NK-92 (cell line): ENCODE data around the gene UQCRC1.

Experiments
- DNase-seq: peaks from one replicate; lab custom pipeline; 2025; ENCODE audit not compliant: unreplicated experiment; lab: John Stamatoyannopoulos, UW

UQCRC1 gene

DNA sequence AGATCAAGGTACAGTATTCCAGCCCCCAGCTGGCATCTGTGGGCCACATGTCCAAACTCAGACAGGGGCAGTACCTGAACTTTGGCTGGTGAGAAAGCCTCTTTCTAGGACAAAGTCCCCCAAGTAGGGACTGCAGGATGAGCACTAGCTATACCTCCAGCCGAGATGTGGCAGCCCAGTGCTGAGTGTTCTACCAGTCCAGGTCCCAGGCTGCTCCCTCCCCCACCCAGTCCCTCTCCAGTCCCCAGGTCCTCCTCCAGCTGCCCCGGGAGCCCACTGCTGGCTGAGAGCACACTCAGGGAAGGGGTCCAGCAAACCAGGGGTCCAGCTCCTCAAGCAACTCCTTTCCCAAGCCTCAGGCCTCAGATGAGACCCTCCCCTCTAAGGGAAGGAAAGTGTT lies 24.3 kb upstream of the UQCRC1 start:
- no peak for DNase-seq

DNA sequence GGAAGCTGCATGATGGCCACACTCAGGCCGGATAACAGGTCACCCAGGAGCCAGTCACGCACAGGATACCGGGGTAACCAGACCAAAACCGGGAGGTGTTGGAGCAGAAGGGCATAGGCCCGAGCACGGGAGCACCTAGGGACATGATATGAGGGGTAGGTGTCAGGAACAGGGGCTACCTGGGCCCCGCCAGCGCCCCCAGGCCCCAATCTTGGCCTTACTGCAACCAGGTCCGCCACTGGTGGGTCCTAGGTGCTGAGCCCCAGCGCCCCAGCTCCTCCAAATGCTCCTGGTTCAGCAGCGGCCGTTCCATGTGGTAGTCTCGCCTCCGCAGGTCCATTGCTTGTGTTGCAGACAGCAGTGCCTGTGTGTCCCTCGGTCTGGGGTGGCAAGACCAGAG lies 23.8 kb upstream of the UQCRC1 start:
- no peak for DNase-seq

DNA sequence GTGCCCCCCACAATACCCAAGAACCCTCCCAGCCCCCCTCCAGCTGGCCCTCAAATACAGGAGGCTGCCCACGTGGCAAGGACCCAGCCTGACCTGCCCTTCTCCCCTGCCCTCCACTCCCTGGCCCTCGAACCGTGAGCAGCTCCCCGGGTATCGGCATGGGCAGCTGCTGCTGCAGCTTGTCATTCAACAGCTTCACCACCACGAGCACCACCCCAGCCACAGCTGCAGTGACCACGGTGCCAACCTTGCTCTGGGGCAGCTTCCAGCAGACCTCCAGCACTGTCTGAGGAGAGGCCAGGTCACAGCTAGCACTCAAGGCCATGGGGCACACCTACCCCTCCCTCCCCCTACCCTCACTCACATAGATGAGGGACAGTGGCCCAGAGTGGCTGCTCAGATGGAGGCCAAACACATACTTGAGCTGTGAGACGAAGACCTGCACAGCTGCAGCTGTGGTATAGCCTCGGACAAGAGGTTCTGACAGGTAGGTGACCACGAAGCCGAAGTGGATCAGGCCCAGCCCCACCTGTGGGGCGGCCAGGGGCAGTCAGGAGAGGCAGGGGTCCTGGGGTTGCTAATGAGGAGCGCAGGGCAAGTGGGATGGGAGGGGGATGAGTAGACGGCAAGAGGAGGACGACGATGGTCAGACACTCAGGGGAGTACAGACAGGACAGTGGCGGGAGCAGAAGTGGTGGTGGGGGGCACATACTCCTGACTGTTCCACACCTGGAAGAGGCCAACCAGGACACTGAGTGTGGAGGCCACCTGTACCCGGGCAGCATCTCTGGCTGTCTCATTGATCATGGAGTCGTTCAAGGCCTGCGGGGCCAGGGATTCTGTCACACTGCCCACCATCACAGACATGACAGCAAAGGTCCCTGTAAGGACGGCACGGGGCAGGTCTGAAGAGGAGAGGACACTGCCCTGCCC lies 22.3 kb upstream of the UQCRC1 start:
- DNase-seq = no peak

- DNase-seq = no peak
Observed at GRCh38 chr3:48630833-48631232, 21.4 kb upstream of the UQCRC1 start.

GRCh38 chr3:48630407-48630806 lies 21.0 kb upstream of the UQCRC1 start:
- DNase-seq = no peak

GRCh38 chr3:48629894-48630293 lies 20.4 kb upstream of the UQCRC1 start:
- no peak for DNase-seq

GRCh38 chr3:48628277-48629017 lies 19.0 kb upstream of the UQCRC1 start:
- DNase-seq = no peak

DNA sequence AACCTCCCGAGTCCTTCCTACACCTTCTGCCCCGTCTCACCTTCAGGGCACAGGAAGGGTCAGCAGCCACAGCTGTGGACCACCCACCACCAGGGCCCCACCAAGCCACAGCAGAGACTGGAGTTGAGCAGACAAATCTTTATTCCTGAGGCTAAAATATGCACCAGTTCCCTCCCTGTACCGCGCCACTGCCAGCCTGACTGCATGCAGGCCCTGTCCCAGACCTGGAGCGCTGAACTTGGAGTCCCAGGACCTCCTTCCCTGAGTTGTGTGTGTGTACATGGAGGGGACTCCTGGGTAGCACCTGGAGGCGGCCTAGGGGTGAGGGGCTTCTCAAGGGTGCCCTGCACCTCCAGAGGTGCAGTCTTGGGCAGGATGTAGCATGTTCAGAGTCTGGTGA lies 16.2 kb upstream of the UQCRC1 start:
- no peak for DNase-seq

- DNase-seq = no peak
Observed at GRCh38 chr3:48624767-48625166, 15.3 kb upstream of the UQCRC1 start.

DNA sequence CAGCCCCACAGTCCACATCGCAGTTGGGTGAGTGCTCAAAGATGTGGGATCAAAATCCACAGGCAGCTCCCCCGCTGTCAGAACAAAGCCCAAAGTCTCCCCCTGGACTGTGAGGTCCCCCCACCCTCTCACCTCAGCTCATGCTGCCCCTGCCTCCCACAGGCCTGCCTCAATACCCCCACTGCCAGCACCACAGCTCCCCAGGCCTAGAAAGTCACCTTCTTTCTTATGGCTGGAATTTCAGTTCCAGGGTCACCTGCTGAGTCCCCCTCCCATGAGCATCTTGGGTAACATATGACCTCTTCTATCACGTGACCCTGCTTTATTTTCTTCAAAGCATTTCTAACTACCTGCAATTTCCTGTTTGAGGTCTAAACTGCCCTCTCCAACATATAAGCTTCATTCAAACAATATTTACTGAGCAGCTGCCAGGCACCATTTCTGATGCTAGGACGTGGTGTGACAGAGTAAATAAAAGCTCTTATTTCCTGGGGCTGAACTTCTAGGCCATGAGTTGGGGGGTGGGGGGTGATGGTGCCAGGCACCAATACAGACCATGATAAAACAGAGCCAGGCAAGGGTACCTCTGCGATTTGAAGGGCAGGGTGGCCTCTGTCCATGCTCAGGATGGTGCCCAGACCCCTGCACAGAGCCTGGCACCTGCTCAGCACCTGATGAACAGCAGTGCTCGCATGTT lies 14.6 kb upstream of the UQCRC1 start:
- DNase-seq = no peak

GRCh38 chr3:48621461-48621869 lies 12.0 kb upstream of the UQCRC1 start, which contains the start of gene TMEM89:
Gene TMEM89 (minus strand): TSS chr3:48621769. CDS start chr3:48621756, 13 bp downstream.
- no peak for DNase-seq

DNA sequence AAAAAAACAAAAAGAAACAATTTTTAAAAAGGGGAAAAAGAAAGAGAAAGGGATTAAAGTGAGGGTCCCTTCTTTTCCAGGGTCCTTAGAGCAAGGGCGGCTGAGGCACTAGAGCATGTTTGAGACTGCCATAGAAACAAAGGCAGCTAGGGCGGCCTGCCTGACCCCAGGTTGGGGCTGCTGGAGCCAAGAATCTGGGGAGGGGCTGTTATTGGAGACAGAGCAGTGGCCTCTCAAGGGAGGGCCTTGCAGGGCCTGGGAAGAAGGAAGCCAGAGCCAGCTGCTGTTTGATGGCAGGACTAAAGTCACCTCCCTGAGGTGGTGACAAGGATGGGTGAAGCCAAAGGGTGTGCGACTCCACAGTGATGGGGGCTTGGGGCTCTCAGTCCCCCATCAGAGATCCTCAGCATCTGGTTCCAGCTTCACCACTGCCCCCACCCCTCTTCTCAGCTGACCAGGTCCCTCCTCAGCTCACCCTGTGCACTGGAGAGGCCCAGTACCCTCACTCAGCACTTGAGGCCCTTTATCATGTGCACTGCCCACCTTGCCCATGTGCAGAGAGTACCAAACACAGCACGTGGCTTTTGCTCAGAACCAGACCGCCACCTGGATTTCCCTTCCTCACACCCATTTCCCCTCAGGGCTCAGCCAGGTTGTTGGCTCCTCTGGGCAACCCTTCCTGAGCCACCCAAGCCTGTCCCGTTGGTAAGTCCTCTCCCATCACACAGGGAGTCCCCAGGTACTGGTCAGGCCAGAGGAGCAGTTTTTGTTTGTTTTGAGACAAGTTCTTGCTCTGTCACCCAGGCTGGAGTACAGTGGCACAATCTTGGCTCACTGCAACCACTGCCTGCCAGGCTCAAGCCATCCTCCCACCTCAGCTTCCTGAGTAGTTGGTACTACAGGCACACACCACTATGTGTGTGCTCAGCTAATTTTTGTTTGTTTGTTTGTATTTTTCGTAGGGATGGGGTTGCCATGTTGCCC lies 10.4 kb upstream of the UQCRC1 start:
- no peak for DNase-seq

DNA sequence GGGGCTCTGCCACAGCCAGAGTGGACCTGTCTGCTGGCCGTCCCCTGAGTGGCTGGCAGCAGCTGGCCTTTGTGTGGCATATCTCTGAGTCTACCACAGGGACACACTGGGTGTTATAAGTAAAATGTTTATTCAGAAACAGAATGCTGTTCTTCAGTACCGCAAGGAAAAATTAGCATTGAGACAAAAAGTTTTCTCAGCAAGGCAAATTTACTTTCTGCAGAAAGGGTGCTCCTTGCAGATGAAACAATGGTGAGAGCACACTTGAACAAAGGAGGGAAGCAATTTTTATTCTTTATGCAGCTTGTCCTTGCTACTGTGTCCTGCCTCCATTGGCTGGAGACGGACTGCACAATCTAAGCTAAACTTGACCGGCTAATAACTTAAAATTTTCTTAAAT lies 8.1 kb upstream of the UQCRC1 start:
- no peak for DNase-seq

DNA sequence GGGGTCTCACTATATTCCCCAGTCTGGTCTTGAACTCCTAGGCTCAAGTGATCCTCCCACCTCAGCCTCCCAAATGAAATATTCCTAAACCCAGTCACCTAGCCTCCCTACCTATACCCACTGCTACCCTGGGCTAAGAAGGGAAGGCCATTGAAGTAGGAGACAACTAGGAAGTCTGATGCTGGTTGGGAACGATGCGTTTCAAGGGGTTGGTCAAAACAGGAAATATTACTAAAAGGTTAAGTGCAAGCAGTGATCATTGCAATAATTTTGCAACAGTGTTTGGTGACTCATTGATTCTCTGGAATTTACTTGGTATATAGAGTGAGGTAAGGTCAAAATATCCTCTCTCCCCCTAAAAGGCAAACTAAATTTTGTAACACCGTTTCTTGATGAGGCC lies 4.6 kb upstream of the UQCRC1 start:
- no peak for DNase-seq

- DNase-seq = no peak
Observed at GRCh38 chr3:48612309-48612708, 2.9 kb upstream of the UQCRC1 start.

DNA sequence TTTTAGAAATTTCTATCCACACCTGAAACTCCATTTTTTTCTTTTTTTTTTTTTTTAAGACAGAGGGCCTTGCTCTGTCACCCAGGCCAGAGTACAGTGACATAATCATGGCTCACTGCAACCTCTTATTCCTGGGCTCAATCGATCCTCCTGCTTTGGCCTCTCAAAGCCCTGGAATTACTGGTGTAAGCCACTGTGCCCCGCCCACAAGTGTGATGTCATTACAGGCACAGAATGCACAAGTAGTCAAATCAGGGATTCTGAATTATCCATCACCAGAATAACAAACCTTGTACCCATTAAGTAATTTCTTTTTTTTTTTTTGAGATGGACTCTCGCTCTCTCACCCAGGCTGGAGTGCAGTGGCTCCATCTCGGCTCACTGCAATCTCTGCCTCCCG lies 1.9 kb downstream of the UQCRC1 start:
- no peak for DNase-seq

- no peak for DNase-seq
Observed at GRCh38 chr3:48601622-48601994, 7.8 kb downstream of the UQCRC1 start.

- no peak for DNase-seq
Observed at GRCh38 chr3:48600711-48601621, 8.5 kb downstream of the UQCRC1 start.

- no peak for DNase-seq
Observed at GRCh38 chr3:48599509-48600285, 9.7 kb downstream of the UQCRC1 start.
